GM10266 (cell line): ENCODE results near the gene MIER2.

ENCODE experiments used
- DNase-seq: peaks from one replicate; pipeline ENCODE4 v3.0.0; 2012; ENCODE audit errors: extremely low spot score
- CTCF ChIP-seq: IDR thresholded peaks from 2 replicates; pipeline ENCODE4 v1.5.1; 2012; ENCODE audit warnings: mild to moderate bottlenecking, low read depth; ENCODE audit not compliant: control insufficient read depth, insufficient read depth; ENCODE audit errors: missing control alignments

Gene MIER2

GRCh38 chr19:289651-290371 is 54.8 kb downstream of the MIER2 start:
- no peak for TF ChIP-seq CTCF
- DNase-seq, result no peak

- DNase-seq, result no peak
- no peak for TF ChIP-seq CTCF
Observed at GRCh38 chr19:288911-289310, 55.7 kb downstream of the MIER2 start.

- no peak for DNase-seq
- TF ChIP-seq CTCF, result no peak
Observed at GRCh38 chr19:287381-287871, 57.2 kb downstream of the MIER2 start.

GRCh38 chr19:283395-283794 is 61.2 kb downstream of the MIER2 start:
- no peak for DNase-seq
- TF ChIP-seq CTCF, result no peak

GRCh38 chr19:282501-282900 is 62.1 kb downstream of the MIER2 start:
- DNase-seq, result no peak
- TF ChIP-seq CTCF, result no peak

GRCh38 chr19:281992-282391 is 62.6 kb downstream of the MIER2 start:
- DNase-seq, result no peak
- peak; percentile 10 for TF ChIP-seq CTCF

- no peak for DNase-seq
- no peak for TF ChIP-seq CTCF
Observed at GRCh38 chr19:281156-281853, 63.3 kb downstream of the MIER2 start.
